IMR-90 (cell line): ENCODE results near the gene SPAG9. TPM values are rescaled to one million over a fixed set of nuclear protein-coding genes. Genes with fewer than 3 reads are reported as not detected.

ENCODE experiments used
- ATAC-seq: fragments of 200-7000 bp; cut with Tn5 transposase; 2 replicates; pipeline ENCODE4 v1.9.1; 2020; ENCODE audit warnings: low read depth, mild to moderate bottlenecking, moderate library complexity
- BruUV-seq: library from RNA; stranded (reverse); fragments of 400-500 nt; replicated peaks from 2 replicates; lab custom pipeline; 2021; lab: Mats Ljungman, UMichigan
- CTCF ChIA-PET: fragments of 300-600 bp; formaldehyde crosslinking; extraction: SDS; loops from one replicate; lab custom pipeline; 2021; ENCODE audit warnings: antibody characterized with exemption; lab: Yijun Ruan, JAX
- POLR2A ChIA-PET: fragments of 300-600 bp; sonication (Branson Sonifier 250); formaldehyde crosslinking; loops from one replicate; lab custom pipeline; 2022; ENCODE audit warnings: antibody characterized with exemption; ENCODE audit not compliant: unreplicated experiment; lab: Charles Lee
- DNase-seq: peaks from one replicate; pipeline ENCODE4 v3.0.0; 2013
- H2AFZ ChIP-seq: replicated peaks from 2 replicates; pipeline ENCODE3; 2013; ENCODE audit warnings: low read length, mild to moderate bottlenecking; ENCODE audit not compliant: poor library complexity
- H2AK5ac ChIP-seq: 2 replicates; pipeline ENCODE4 v1.6.1; 2013; ENCODE audit warnings: low read depth, low read length, inconsistent platforms
- H2AK9ac ChIP-seq: replicated peaks from 2 replicates; pipeline ENCODE3; 2013; ENCODE audit warnings: mild to moderate bottlenecking, low read depth, low read length, moderate library complexity; ENCODE audit not compliant: poor library complexity
- H2BK120ac ChIP-seq: 2 replicates; pipeline ENCODE4 v1.6.1; 2013; ENCODE audit warnings: low read depth, low read length, inconsistent platforms
- H2BK15ac ChIP-seq: 3 replicates; pipeline ENCODE4 v1.6.1; 2013; ENCODE audit warnings: low read depth, low read length, inconsistent platforms
- H2BK20ac ChIP-seq: 2 replicates; pipeline ENCODE4 v1.6.1; 2013; ENCODE audit warnings: low read depth, mild to moderate bottlenecking, inconsistent platforms, low read length, moderate library complexity
- H2BK5ac ChIP-seq: 2 replicates; pipeline ENCODE4 v1.6.1; 2013; ENCODE audit warnings: mild to moderate bottlenecking, low read depth, low read length, inconsistent platforms; ENCODE audit not compliant: poor library complexity, severe bottlenecking
- H3K14ac ChIP-seq: replicated peaks from 2 replicates; pipeline ENCODE4 v1.6.1; 2013; ENCODE audit warnings: low read depth, low read length, inconsistent platforms
- H3K18ac ChIP-seq: 2 replicates; pipeline ENCODE4 v1.6.1; 2013; ENCODE audit warnings: low read depth, low read length, control low read depth
- H3K23ac ChIP-seq: 2 replicates; pipeline ENCODE4 v1.6.1; 2013; ENCODE audit warnings: low read depth, low read length, inconsistent platforms
- H3K27ac ChIP-seq: 2 replicates; pipeline ENCODE4 v1.5.1; 2013; ENCODE audit warnings: mild to moderate bottlenecking, control low read depth, low read length; ENCODE audit not compliant: insufficient read depth
- H3K27me3 ChIP-seq: 2 replicates; pipeline ENCODE4 v1.6.1; 2013; ENCODE audit warnings: low read length; ENCODE audit not compliant: control insufficient read depth, insufficient read depth
- H3K36me3 ChIP-seq: 2 replicates; pipeline ENCODE4 v1.6.1; 2013; ENCODE audit warnings: low read length, mixed read lengths; ENCODE audit not compliant: control insufficient read depth, insufficient read depth
- H3K4ac ChIP-seq: 2 replicates; pipeline ENCODE4 v1.6.1; 2013; ENCODE audit warnings: low read depth, low read length, inconsistent platforms
- H3K4me1 ChIP-seq: 2 replicates; pipeline ENCODE4 v1.6.1; 2013; ENCODE audit warnings: low read length, mixed read lengths; ENCODE audit not compliant: control insufficient read depth, insufficient read depth
- H3K4me2 ChIP-seq: 2 replicates; pipeline ENCODE4 v1.6.1; 2013; ENCODE audit warnings: low read depth, mild to moderate bottlenecking, control low read depth, low read length, moderate library complexity
- H3K4me3 ChIP-seq: 2 replicates; pipeline ENCODE4 v1.5.1; 2013; ENCODE audit warnings: low read depth, mild to moderate bottlenecking, control low read depth, low read length, moderate library complexity; ENCODE audit not compliant: insufficient read depth
- H3K56ac ChIP-seq: 2 replicates; pipeline ENCODE4 v1.6.1; 2013; ENCODE audit warnings: low read length, inconsistent platforms; ENCODE audit not compliant: insufficient read depth; ENCODE audit errors: extremely low read depth
- H3K79me1 ChIP-seq, 2 experiments: 2 replicates each; pipeline ENCODE4 v1.6.1; 2013; ENCODE audit warnings: low read length in 2 of 2, inconsistent platforms in 1 of 2, low read depth in 1 of 2
- H3K9ac ChIP-seq: 2 replicates; pipeline ENCODE4 v1.6.1; 2013; ENCODE audit warnings: low read depth, low read length, control low read depth
- H3K9me1 ChIP-seq: 2 replicates; pipeline ENCODE4 v1.6.1; 2013; ENCODE audit warnings: low read length, inconsistent platforms; ENCODE audit not compliant: insufficient read depth
- H3K9me3 ChIP-seq: 2 replicates; pipeline ENCODE4 v1.6.1; 2013; ENCODE audit warnings: low read length; ENCODE audit not compliant: control insufficient read depth, insufficient read depth
- H4K20me1 ChIP-seq: 2 replicates; pipeline ENCODE4 v1.6.1; 2013; ENCODE audit warnings: low read length, inconsistent platforms; ENCODE audit not compliant: insufficient read depth
- H4K5ac ChIP-seq: 2 replicates; pipeline ENCODE4 v1.6.1; 2013; ENCODE audit warnings: mild to moderate bottlenecking, low read depth, low read length, control low read depth
- H4K8ac ChIP-seq, 2 experiments: 2 replicates each; pipeline ENCODE4 v1.6.1; 2013; ENCODE audit warnings: low read depth in 2 of 2, low read length in 2 of 2, control low read depth in 1 of 2, inconsistent platforms in 1 of 2
- H4K91ac ChIP-seq: 2 replicates; pipeline ENCODE4 v1.6.1; 2013; ENCODE audit warnings: low read depth, low read length, inconsistent platforms; ENCODE audit not compliant: insufficient read depth
- BHLHE40 ChIP-seq: fragments of 150-350 bp; IDR thresholded peaks from 2 replicates; pipeline ENCODE4 v1.6.1; 2016; ENCODE audit warnings: mild to moderate bottlenecking, low read depth, low read length
- CEBPB ChIP-seq: IDR thresholded peaks from 2 replicates; pipeline ENCODE4 v1.6.1; 2012; ENCODE audit warnings: low read depth, low read length, improper control_type of control experiment
- CHD1 ChIP-seq: IDR thresholded peaks from 2 replicates; pipeline ENCODE4 v1.6.1; 2012; ENCODE audit warnings: low read depth, low read length, improper control_type of control experiment
- CTCF ChIP-seq: conservative IDR thresholded peaks from 2 replicates; pipeline ENCODE4 v1.5.1; 2012; ENCODE audit warnings: mild to moderate bottlenecking, low read depth, low read length, improper control_type of control experiment
- ELK1 ChIP-seq: fragments of 150-350 bp; IDR thresholded peaks from 2 replicates; pipeline ENCODE4 v1.6.1; 2016; ENCODE audit warnings: low read depth, mild to moderate bottlenecking, low read length, moderate library complexity, borderline replicate concordance
- FOS ChIP-seq: fragments of 150-350 bp; IDR thresholded peaks from 2 replicates; pipeline ENCODE4 v1.6.1; 2016; ENCODE audit warnings: low read depth, low read length
- MAFK ChIP-seq: IDR thresholded peaks from 2 replicates; pipeline ENCODE4 v1.6.1; 2012; ENCODE audit warnings: low read depth, low read length, improper control_type of control experiment
- MAZ ChIP-seq: IDR thresholded peaks from 2 replicates; pipeline ENCODE4 v1.6.1; 2012; ENCODE audit warnings: low read depth, mild to moderate bottlenecking, low read length, improper control_type of control experiment, moderate library complexity, borderline replicate concordance
- NFE2L2 ChIP-seq: fragments of 150-350 bp; IDR thresholded peaks from 2 replicates; pipeline ENCODE4 v1.6.1; 2016; ENCODE audit warnings: low read depth, mild to moderate bottlenecking, low read length
- POLR2A ChIP-seq: IDR thresholded peaks from 2 replicates; pipeline ENCODE4 v1.6.1; 2012; ENCODE audit warnings: mild to moderate bottlenecking, low read depth, low read length
- RCOR1 ChIP-seq: IDR thresholded peaks from 2 replicates; pipeline ENCODE4 v1.6.1; 2012; ENCODE audit warnings: mild to moderate bottlenecking, low read length, improper control_type of control experiment; ENCODE audit not compliant: insufficient replicate concordance
- RFX5 ChIP-seq: IDR thresholded peaks from 2 replicates; pipeline ENCODE4 v1.8.0; 2012; ENCODE audit warnings: low read depth, mild to moderate bottlenecking, low read length, moderate library complexity
- SMC3 ChIP-seq: fragments of 150-350 bp; IDR thresholded peaks from 2 replicates; pipeline ENCODE4 v1.6.1; 2016; ENCODE audit warnings: low read depth, mild to moderate bottlenecking, antibody characterized with exemption, low read length, moderate library complexity
- USF2 ChIP-seq: fragments of 150-350 bp; IDR thresholded peaks from 2 replicates; pipeline ENCODE4 v1.6.1; 2017; ENCODE audit warnings: mild to moderate bottlenecking, antibody characterized with exemption, low read length, low read depth
- WGBS, 2 experiments: methylation state at CpG; one replicate each; pipeline versions ENCODE4 v1.1.5 to v1.1.7; 2013; ENCODE audit warnings: missing lambda C conversion rate in 2 of 2; ENCODE audit not compliant: insufficient read length in 1 of 2; ENCODE audit errors: extremely low coverage in 2 of 2; 5-methylcytosine and 5-hydroxymethylcytosine counted together
- dilution Hi-C: fragments of 300-500 bp; cut with HindIII; formaldehyde crosslinking; loops from one replicate; pipeline ENCODE4 v1.14.3; 2018; ENCODE audit warnings: low sequenced_read_pairs; ENCODE audit not compliant: unreplicated experiment
- in situ Hi-C: fragments of 300-500 bp; cut with MboI; formaldehyde crosslinking; loops from 3 replicates; pipeline ENCODE4 v1.14.3; 2019; ENCODE audit warnings: low sequenced_read_pairs, inconsistent platforms, mixed read lengths
- intact Hi-C: fragments of 100-400 bp; cut with micrococcal nuclease; formaldehyde crosslinking; loops from 2 replicates; pipeline ENCODE4 v1.10.0; 2022
- polyA plus RNA-seq, 3 experiments: library from polyadenylated mRNA; depleted of rRNA; stranded (reverse); fragments of >200 nt; gene quantifications; 2 replicates each; pipeline ENCODE4 v1.2.3, GENCODE V29; 2012; ENCODE audit warnings: low replicate concordance in 1 of 3
- total RNA-seq: library from RNA; depleted of rRNA; stranded (reverse); fragments of >200 nt; gene quantifications from 2 replicates; pipeline ENCODE4 v1.2.3, GENCODE V29; 2012

Gene SPAG9
- total and polyA plus RNA-seq, 2 of the 4 experiments (the other 2 are of a cell fraction), result 26.7 to 75.5 TPM

GRCh38 chr17:50926523-50926922, 194.1 kb downstream of the SPAG9 start:
- Histone ChIP-seq H4K5ac (no peak overlapping the region), H3K56ac (no peak overlapping the region), H3K4ac (no peak overlapping the region), H3K9ac (no peak overlapping the region), H3K27ac (no peak overlapping the region), H2BK20ac (no peak overlapping the region), H3K4me3 (no peak overlapping the region), H4K8ac (no peak overlapping the region), H2BK5ac (no peak overlapping the region), H2AK5ac (no peak overlapping the region), H3K18ac (no peak overlapping the region), H3K79me1 (no peaks in the 10 kb centered on the region), H2BK120ac (no peak overlapping the region), H3K27me3 (no peaks in the 10 kb centered on the region), H3K4me1 (peaks cover 4% of the 10 kb centered on the region), H3K9me3 (no peaks in the 10 kb centered on the region), H3K9me1 (peaks cover 2% of the 10 kb centered on the region), H3K36me3 (no peaks in the 10 kb centered on the region), H3K4me2 (no peak overlapping the region), H2AFZ (no peak overlapping the region), H2BK15ac (no peak overlapping the region), H4K91ac (no peak overlapping the region), H4K20me1 (no peaks in the 10 kb centered on the region), H3K23ac (no peak overlapping the region), H3K14ac (no peak overlapping the region), H2AK9ac (no peak overlapping the region)
- no peak for TF ChIP-seq RFX5
- no peak for TF ChIP-seq FOS
- no peak for TF ChIP-seq BHLHE40
- no peak for TF ChIP-seq USF2
- TF ChIP-seq CEBPB, result no peak
- TF ChIP-seq MAFK, result no peak
- no peak for TF ChIP-seq SMC3
- TF ChIP-seq ELK1, result no peak
- TF ChIP-seq CHD1, result no peak
- TF ChIP-seq CTCF, result no peak
- TF ChIP-seq NFE2L2, result no peak
- TF ChIP-seq MAZ, result no peak
- TF ChIP-seq POLR2A, result no peak
- no peak for TF ChIP-seq RCOR1
- DNase-seq, result no peak
- no CpG with 5 or more reads among the region's 7 CpGs for WGBS, 2 experiments
- intact Hi-C loops, result no loop called here
- CTCF ChIA-PET, result interaction anchor here (0.6 kb wide), 1 partner anchor 98 kb away, joined by 9 read pairs; no protein-coding TSS in a partner anchor
- no peak for ATAC-seq
- dilution Hi-C loops, result no loop called here
- BruUV-seq, result no TSS peak
- POLR2A ChIA-PET, result no interaction called here
- in situ Hi-C loops, result no loop called here
